Ovary (tissue), 9 donors: ENCODE results near the gene CYSRT1. TPM values are rescaled to one million over a fixed set of nuclear protein-coding genes. Genes with fewer than 3 reads are reported as not detected.

Source experiments
- DNase-seq, 5 donors: peaks; one replicate each; pipeline ENCODE4 v3.0.0-alpha.2; 2019 to 2020
- H3K27ac ChIP-seq, 2 donors: fragments of 200-600 bp; one replicate each; pipeline versions ENCODE4 v1.5.1 to v1.8.0; 2019 to 2022
- H3K27me3 ChIP-seq: fragments of 200-600 bp; one replicate; pipeline ENCODE4 v1.8.0; 2022
- H3K36me3 ChIP-seq: fragments of 200-600 bp; sonication (generic); one replicate; pipeline ENCODE4 v1.5.1; 2019
- H3K4me1 ChIP-seq: one replicate; pipeline ENCODE4 v1.8.1; 2013; ENCODE audit warnings: mild to moderate bottlenecking, moderate library complexity; ENCODE audit not compliant: insufficient read depth
- H3K4me3 ChIP-seq: fragments of 200-600 bp; sonication (generic); one replicate; pipeline ENCODE4 v1.5.1; 2017
- H3K9me3 ChIP-seq, 2 donors: fragments of 200-600 bp in 1 of 2; sonication (generic) in 1 of 2; one replicate each; pipeline versions ENCODE4 v1.5.1 to v1.8.1; 2013 to 2019; ENCODE audit warnings: mild to moderate bottlenecking in 1 of 2, moderate library complexity in 1 of 2
- CTCF ChIP-seq, 3 donors: fragments of 450-650 bp in 2 of 3; fragments of 200-600 bp in 1 of 3; IDR thresholded peaks; one replicate each; pipeline versions ENCODE4 v1.5.1 to v1.8.0; 2016 to 2022; ENCODE audit warnings: antibody characterized with exemption in 3 of 3, mild to moderate bottlenecking in 1 of 3
- EP300 ChIP-seq: sonication (generic); formaldehyde crosslinking; IDR thresholded peaks from one replicate; pipeline ENCODE4 v1.6.1; 2017; ENCODE audit warnings: antibody characterized with exemption
- POLR2A ChIP-seq: fragments of 450-650 bp; IDR thresholded peaks from one replicate; pipeline ENCODE4 v1.6.1; 2017; ENCODE audit warnings: antibody characterized with exemption, mild to moderate bottlenecking, moderate library complexity
- WGBS, 3 donors: extraction: QIAGEN DNeasy Blood & Tissue Kit in 1 of 3; methylation state at CpG; one replicate each; pipeline versions ENCODE4 v1.1.5 to v1.1.7; 2013 to 2017; 5-methylcytosine and 5-hydroxymethylcytosine counted together
- intact Hi-C, 4 donors: fragments of 100-400 bp; cut with DNase I; formaldehyde crosslinking; loops; one replicate each; pipeline versions ENCODE4 v1.11.0 to v1.15.1; 2022 to 2023
- polyA plus RNA-seq, 2 donors: library from polyadenylated mRNA; stranded (reverse); fragments of 200-250 nt in 1 of 2; fragments of 350-450 nt in 1 of 2; fragmentation: Illumina TruSeq in 1 of 2; extraction: RNeasy Lipid Tissue Mini Kit (QIAGEN cat#74804) in 1 of 2; gene quantifications; one replicate each; pipeline ENCODE4 v1.2.3, GENCODE V29; 2013 to 2014
- total RNA-seq, 7 donors: library from RNA; depleted of rRNA in 2 of 7; stranded (reverse); fragments of >200 nt in 2 of 7; fragmentation: NEBNext Ultra II Directional in 3 of 7; extraction: Animal tissue kit (Norgen Biotek cat#: 25700) in 3 of 7; gene quantifications; one replicate each; pipeline versions ENCODE4 v1.1.0 to v1.2.4, GENCODE V29; 2016 to 2023
- donor health status: DM: no; HTN: no; CAD: no; lungs with moderate emphysema.
- donor health status: DM: no; HTN: no; CAD: no.
- donor health status: Bipolar disorder and iron deficiency.
- donor health status: DM: yes; HTN: yes; CAD: no.
- donor health status: DM: no; HTN: no; CAD: no.
- donor health status: DM: yes; HTN: yes; CAD: no.

CYSRT1 gene
- total and polyA plus RNA-seq, 9 donors: 0.12 to 0.80 (median 0.17) TPM; not detected in 4

- Histone ChIP-seq H3K27me3 (no peaks in the 10 kb centered on the region), H3K36me3 (no peaks in the 10 kb centered on the region), H3K9me3 (no peaks in the 10 kb centered on the region), H3K27ac (no peak overlapping the region), H3K4me3 (no peak overlapping the region), H3K4me1 (no peaks in the 10 kb centered on the region)
- DNase-seq: no peak
- intact Hi-C loops: no loop called here
- TF ChIP-seq EP300 (no peak), POLR2A (no peak), CTCF (IDR thresholded peaks at IDR 0.05) (no peak)
- 69 to 79% (median 70%) methylated on average over 21 of the region's 21 CpGs for WGBS, 3 donors
Observed at GRCh38 chr9:137212520-137212919, 12.5 kb upstream of the CYSRT1 start.

DNA sequence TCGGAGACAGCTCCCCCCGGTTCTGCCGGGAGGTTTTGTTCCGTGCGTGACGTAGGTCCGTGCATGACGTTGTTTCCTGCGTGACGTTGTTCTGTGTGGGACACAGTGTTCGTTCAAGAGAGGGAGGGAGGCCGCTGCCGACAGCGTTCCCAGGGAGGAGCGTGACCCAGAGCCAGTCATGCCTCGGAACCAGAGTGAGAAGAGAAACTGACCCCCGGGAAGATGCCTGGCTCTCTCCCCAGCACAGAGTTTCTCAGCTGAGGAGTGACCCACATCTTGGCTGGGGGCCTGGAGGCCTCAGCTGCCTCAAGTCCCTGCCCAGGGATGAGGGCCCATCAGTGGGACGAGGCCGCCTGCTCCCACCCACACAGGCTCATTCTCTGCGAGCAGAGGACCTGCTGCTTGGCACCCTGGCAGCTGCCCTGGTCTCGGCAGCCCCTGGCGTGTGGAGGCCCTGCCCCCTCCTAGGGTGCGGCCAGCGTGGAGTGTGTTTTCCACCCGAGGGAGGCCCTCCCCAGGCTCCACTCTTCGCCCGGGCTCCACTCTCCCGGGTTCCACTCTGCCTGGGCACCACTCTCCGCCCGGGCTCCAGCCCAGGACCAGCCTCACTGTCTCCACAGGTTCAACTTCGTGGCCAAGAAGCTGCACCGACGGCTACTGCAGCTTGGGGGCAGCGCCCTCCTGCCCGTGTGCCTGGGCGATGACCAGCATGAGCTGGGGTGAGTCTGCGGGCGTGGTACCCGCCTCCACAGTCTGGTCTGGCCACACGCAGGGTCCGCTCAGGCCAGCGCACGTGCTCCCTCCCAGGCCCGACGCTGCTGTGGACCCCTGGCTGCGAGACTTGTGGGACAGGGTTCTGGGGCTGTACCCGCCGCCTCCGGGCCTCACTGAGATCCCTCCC, 11.6 kb upstream of the CYSRT1 start:
- 83 to 85% (median 84%) methylated on average over 44 to 49 of the region's 49 CpGs for WGBS, 3 donors
- H3K27ac ChIP-seq: no peak overlapping the region
- no peaks in the 10 kb centered on the region for H3K27me3 ChIP-seq
- no peaks in the 10 kb centered on the region for H3K9me3 ChIP-seq
- peaks cover 5% of the 10 kb centered on the region for H3K4me1 ChIP-seq
- no peak for TF ChIP-seq CTCF (IDR thresholded peaks at IDR 0.05)
- TF ChIP-seq EP300: no peak
- no peak for TF ChIP-seq POLR2A
- no peak for DNase-seq
- intact Hi-C loops: no loop called here
- no peaks in the 10 kb centered on the region for H3K36me3 ChIP-seq
- H3K4me3 ChIP-seq: no peak overlapping the region

GRCh38 chr9:137214620-137215019, 10.4 kb upstream of the CYSRT1 start:
- no peak for TF ChIP-seq POLR2A
- TF ChIP-seq EP300: no peak
- no peak for TF ChIP-seq CTCF (IDR thresholded peaks at IDR 0.05)
- DNase-seq: no peak
- H3K4me1 ChIP-seq: peaks cover 5% of the 10 kb centered on the region
- H3K9me3 ChIP-seq: no peaks in the 10 kb centered on the region
- no peak overlapping the region for H3K27ac ChIP-seq
- 75 to 79% (median 77%) methylated on average over 19 of the region's 19 CpGs for WGBS, 3 donors
- H3K27me3 ChIP-seq: no peaks in the 10 kb centered on the region
- H3K4me3 ChIP-seq: no peak overlapping the region
- intact Hi-C loops: no loop called here
- H3K36me3 ChIP-seq: no peaks in the 10 kb centered on the region

- H3K27me3 ChIP-seq: no peaks in the 10 kb centered on the region
- intact Hi-C loops: no loop called here
- no peaks in the 10 kb centered on the region for H3K36me3 ChIP-seq
- H3K4me1 ChIP-seq: peaks cover 5% of the 10 kb centered on the region
- no peak for TF ChIP-seq CTCF (IDR thresholded peaks at IDR 0.05)
- TF ChIP-seq EP300: no peak
- no peak for TF ChIP-seq POLR2A
- no peaks in the 10 kb centered on the region for H3K9me3 ChIP-seq
- WGBS, 3 donors: 89 to 91% (median 90%) methylated on average over 21 to 22 of the region's 22 CpGs
- DNase-seq: no peak
- H3K4me3 ChIP-seq: no peak overlapping the region
- H3K27ac ChIP-seq: no peak overlapping the region
Observed at GRCh38 chr9:137215196-137215986, 9.6 kb upstream of the CYSRT1 start.
